Activated CD8-positive, alpha-beta memory T cell treated with anti-CD3 and anti-CD28 coated beads for 48 hours (primary cell): Measurements from ENCODE around the gene CDK13.

Experiments used
- DNase-seq, 3 experiments: peaks; one replicate each; pipeline ENCODE4 v3.0.0-alpha.2; 2020; ENCODE audit warnings: low read depth in 2 of 3, low spot score in 2 of 3

CDK13 gene

DNA sequence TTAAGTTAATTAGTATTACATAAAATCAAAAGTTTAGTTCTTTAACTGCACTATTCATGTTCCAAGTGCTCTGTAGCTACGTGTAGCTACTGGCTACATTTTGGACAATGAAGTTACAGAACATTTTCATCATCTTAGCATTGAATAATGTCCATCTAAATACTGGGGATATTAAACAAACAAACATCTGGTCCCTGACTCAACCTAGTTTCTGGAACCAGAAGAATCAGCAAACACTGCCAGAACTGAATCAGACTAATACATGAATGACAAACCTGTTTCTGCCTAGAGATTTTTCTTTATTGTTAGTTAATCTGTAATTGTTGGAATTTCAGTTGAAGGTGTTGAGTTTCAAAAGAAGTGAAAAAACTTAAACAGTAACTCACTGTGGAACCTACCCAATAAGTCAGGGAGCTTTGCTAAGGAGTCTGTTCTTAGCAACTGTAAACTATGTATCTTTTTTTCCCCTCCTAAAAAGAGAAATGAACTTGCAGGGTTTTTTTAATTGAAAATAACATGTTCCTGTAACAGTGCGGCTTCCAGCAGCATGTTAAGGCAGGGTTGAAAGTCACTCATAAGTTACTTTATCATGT lies 58.3 kb downstream of the CDK13 start:
- no peak for DNase-seq

DNA sequence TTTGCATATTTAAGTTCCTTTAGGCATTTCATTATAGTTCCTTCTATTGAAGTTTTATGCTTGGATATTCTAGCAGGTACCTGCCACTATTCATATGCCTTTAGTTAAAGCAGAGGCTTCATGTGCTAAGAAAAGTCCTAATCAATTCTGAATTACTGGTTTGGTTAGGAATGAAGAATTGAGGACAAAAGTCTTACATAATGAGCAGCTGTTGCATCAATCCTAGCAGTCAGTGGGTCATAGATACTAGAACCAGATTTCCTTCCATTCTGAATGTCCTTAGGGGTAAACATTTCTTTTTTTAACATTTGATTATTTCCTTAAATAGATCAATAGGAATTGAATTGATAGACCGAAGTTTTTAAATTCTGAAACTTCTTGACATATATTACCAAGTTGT lies 59.2 kb downstream of the CDK13 start:
- DNase-seq, result no peak

DNA sequence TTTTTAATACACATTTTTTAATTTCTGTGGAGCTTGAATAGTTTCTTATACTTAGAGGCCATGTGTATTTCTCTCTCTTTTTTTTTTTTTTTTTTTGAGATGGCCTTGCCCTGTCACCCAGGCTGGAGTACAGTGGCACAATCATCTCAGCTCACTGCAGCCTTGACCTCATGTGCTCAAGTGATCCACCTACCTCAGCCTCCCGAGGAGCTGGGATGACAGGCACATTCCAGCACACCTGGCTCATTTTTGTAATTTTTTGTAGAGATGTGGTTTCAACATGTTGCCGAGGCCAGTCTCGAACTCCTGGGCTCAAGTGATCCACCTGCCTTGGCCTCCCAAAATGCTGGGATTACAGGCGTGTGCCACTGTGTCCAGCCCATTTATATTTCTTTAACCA lies 64.3 kb downstream of the CDK13 start:
- DNase-seq, result no peak

DNA sequence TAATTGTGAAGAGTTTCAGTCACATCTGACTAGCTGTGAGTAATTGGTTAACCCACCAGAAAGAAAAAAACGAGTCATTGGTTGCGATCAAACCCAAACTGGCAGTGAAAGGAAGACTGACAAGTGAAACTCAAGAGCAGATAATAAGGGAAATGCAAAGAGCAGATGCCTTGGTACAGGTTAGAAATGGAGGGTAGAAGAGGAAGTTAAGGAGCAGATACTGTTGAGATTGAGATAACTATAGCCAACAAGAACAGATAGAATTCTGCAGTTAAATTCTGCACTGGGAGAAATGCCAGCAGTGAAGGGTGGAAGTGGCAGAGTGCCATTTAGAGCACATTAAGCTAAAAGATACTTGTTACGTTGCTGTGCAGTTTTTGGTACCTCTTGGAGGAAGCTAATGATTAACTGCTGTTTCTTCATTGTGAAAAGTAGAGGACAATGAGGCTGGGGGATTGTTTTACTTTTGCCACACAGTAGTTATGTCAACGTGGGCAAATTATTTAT lies 65.8 kb downstream of the CDK13 start:
- DNase-seq, result no peak

DNA sequence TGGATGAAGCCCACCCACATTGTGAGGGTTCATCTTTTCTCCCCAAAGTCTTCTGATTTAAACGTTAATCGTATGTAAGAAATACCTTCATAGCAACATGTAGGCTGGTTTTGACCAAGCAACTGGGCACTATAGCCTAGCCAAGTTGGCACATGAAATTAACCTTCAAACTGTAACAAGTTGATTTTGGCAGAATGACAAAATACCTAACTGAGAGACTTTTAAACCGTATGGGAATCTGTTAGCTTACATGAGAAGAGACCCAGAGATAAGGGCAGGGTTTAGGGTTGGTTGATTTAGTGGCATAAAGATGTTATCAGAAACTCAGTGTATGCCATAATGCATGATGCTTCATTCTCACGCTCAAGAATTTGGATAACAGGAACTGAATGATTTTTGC lies 69.5 kb downstream of the CDK13 start:
- no peak for DNase-seq

DNA sequence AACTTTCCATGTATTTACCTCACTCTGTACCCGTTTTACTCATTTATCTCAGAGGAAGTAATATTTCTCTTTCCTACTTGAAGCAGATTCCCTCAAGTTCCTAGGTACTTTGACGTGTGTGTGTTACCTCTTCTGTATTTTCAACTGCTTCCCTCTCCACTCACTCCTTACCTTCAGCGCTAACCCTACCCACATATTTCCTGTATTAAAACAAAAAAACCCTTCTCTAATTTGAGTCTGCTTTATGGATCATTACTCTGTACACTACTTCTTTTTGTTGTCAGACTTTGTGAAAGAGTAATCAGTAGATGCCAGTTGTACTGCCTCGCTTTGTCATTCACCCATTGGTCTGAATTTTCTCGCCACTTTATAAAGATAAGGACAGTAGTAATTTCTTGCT lies 74.0 kb downstream of the CDK13 start:
- DNase-seq, result no peak

DNA sequence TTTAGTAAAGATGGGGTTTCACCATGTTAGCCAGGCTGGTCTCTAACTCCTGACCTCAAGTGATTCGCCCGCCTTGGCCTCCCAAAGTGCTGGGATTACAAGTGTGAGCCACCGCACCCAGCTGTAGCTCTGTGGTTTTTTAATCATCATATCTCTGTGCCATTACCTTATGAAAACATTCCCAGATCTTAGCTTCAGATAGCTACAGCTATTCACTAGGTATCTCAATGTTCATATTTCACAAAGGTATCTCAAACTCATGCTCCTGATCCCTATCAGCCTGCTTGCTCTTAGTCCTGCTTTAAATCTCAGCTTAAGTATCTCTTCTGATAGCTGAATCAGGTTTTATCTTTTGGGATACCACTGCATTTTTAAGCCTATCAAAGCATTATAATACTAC lies 74.8 kb downstream of the CDK13 start:
- no peak for DNase-seq

DNA sequence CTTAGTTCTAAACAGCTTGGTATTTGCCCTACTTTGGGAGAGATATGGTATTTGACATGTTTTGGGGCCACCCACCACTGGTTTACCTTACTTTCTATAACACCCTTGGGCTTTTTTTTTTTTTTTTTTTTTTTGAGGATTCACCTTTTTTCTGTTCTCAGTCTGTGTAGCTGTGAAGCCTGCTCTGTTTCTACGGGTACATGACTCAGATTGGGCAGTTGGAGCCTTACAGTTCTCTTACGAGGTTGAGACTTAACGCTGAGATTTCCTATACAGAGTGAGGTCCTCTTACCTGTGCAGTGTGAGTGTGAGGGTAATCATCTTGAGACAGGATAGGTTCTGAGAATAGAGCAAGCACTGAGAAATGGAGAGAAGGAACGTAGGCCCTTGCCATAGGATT lies 77.5 kb downstream of the CDK13 start:
- DNase-seq, result no peak

DNA sequence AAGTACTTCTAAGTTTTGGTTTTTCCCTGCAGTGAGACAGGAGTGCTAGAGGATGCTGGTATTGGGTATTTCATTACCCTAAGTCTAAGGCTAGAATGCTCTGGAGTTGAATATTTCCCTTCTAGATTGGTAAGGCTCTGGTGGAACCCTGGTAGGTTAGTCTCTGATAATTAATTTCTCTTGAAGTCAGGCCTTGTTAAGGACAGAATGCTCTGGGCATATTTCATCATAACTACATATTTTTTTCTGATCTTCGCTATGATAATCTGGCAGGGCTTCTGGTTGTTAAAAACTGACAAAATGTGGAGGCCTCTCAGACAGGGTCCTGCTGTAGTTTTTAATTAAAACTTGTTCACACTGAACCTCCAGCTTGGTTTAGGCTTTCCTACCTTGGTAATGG lies 83.8 kb downstream of the CDK13 start:
- DNase-seq, result no peak

DNA sequence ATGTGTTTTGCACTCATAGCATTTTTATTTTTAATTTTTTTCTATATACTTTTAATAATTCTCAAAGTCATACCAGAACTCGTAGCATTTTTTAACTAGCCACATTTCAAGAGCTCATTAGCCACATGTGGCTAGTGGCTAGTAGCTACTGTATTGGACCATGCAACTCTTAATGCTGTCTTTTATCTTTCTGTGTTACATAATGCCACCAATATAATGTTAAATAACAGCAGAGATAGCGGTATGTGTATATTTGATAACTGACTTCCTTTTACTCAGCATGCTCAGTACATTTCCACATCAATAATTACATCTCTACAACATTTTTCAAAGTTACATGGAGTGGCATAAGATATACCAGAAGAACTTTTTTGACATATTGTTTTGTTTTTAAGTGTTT lies 91.4 kb downstream of the CDK13 start:
- DNase-seq, result no peak

DNA sequence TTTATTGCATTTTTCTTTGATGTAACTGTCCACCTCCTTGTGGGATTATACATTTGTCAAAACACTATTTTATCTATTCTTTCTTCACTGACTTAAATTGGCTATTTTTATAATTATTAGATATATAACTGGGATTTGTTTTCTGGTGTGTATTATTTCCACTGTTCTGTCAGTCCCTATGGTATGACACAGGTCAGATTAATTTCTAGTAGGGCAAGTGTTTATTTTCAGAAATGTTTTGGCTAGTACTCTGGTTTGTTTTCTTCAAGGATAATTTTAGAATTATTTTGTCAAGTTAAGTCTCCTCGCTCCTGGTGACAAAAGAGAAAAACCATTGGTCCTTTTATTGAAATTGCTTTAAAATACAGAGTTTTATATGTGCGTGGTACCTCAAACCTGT lies 93.1 kb downstream of the CDK13 start:
- no peak for DNase-seq

DNA sequence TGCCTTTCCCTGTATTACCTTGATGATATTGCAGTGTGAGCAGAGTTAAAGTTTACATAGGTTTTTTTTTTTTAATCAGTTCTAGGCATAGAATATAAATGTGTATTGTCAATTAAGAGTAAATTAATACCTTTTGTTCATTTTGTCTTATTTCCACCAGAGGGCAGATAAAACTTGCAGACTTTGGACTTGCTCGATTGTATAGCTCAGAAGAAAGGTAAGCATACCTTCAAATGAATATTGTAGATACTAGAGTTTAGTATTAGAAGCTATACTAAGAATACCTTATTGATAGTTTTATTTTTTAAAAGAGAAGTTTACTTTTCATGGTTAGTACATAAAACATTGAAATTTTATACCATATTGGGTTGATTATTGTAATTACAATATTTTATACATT lies 97.6 kb downstream of the CDK13 start:
- no peak for DNase-seq

DNA sequence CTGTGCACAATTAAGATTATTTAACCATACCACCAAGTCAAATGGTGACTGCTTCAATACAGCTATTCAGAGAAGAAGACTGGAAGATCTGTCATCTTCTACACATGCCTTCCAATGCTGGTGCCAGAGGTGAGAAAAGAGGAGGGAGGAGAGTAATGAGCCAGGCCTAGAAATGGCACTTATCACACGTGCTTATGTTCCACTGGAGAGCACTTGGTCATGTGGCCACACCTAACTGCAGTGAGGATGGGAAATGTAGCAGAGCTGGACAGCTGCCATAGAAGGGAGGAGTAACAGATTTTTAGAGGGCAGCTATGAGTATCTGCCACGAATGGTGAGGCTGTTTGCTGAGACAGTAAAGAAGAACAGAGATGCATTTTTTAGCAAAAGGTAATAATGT lies 107.2 kb downstream of the CDK13 start:
- DNase-seq, result no peak

DNA sequence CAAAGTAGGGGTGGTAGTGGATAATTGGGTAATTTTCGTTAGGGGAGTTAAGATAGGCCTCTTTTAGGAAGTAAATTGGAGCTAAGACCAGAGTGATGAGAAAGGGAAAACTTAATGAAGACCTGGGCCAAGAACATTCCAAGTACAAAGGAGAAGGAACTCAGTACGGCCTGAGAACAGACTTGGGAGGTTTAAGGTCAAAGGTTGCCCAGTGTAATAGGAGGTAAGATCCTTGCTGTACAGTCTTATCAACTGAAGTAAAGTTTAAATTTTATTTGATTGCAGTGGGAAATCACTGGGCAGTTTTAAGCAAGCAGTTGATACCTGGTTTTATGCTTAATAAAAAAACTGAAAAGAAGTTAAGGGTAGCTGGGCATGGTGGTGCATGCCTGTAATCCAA lies 108.0 kb downstream of the CDK13 start:
- DNase-seq, result no peak

DNA sequence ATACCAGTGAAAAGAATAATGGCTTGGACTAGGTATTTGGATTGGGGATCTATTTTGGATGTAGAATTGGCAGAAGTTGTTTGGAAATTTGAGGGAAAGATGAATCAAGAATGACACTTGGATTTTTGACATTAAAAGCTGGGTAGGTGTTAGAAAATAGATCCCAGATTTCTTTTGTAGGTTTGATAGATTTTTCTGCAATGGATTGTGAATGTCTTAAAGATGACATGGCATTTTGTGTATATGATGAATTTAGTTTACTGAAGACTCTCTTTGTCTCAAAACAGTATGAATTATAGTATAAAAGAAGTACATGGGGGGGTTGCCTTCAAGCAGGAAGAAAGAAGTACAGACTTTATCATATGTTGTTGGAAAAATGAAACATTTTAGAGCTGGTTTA lies 108.6 kb downstream of the CDK13 start:
- DNase-seq, result no peak

DNA sequence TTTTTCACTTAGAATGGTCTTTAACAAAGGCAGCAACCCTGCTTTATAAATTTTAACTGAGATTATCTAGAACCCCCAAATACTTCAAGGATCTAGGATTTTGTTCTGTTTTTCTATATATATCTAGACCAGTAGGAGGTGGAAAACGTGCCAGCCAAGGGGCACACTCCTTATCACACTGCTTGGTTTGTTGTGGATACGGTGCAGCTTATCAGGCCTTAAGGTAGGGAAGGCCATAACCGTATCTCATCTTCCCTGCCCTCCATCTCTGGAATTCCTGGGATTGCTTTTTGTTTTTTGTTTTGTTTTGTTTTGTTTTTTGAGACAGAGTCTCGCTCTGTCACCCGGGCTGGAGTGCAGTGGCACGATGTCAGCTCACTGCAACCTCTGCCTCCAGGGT lies 109.0 kb downstream of the CDK13 start:
- DNase-seq, result no peak

DNA sequence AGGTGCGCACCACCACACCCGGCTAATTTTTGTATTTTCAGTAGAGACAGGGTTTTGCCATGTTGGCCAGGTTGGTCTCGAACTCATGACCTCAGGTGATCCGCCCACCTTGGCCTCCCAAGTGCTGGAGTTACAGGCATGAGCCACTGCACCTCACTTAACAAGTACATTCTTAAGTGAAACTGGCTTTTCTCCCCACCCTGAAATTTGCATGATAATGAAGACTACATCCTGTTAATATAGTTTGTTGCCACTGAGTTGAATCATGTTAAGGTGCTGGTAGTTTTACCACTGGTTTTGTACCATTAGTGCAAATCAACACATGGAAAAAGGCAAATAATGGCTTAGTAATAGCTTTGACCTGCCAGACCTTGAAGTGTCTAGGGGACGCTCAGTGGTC lies 122.2 kb downstream of the CDK13 start:
- no peak for DNase-seq

DNA sequence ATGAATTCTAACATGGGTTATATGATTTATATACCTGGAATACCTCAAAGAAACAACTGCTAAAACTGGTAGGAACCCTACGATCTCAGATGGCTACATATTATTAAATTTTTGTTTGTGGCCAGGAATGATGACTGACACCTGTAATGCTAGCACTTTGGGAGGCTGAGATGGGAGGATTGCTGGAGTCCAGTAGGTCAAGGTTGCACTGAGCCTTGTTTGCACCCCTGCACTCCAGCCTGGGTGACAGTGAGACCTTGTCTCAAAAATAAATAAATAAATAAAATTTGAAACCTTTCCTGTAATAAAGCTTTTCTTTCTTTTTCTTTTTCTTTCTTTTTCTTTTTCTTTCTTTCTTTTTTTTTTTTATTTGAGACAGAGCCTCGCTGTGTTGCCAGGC lies 123.2 kb downstream of the CDK13 start:
- no peak for DNase-seq

DNA sequence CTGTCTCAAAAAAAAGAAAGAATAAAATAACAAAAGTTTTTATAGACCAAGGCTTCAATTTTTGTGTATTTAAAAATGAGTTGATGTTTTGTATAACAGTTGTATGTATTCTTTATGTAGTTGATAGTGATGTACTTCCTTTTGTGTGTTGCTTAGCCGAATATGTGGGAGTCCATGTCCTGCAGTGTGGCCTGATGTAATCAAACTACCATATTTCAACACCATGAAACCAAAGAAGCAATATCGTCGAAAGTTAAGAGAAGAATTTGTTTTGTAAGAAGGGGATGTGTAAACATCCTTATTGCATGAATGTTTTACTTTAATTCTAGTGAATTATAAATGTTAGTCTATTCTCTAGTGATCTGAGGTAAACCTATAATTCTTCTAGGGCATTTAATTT lies 127.8 kb downstream of the CDK13 start:
- DNase-seq, result no peak

DNA sequence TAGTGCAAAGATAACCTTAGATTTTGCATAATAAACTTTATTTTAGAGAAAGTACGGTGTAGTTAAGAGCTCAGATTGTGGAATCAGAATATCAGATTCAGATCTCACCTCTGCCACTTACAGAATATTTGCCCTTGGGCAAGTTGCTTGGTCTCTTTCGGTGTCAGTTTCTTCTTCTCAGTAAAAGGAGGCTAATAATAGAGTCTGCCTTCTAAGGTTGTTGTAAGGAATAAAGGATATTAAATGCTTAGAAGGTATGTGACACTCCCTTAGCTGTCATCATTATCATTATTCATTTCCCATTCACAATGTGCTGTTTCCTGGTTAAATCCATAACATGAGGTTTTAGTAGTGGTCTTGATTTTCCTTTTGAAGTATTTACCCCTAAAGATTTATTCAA lies 142.1 kb downstream of the CDK13 start:
- no peak for DNase-seq

DNA sequence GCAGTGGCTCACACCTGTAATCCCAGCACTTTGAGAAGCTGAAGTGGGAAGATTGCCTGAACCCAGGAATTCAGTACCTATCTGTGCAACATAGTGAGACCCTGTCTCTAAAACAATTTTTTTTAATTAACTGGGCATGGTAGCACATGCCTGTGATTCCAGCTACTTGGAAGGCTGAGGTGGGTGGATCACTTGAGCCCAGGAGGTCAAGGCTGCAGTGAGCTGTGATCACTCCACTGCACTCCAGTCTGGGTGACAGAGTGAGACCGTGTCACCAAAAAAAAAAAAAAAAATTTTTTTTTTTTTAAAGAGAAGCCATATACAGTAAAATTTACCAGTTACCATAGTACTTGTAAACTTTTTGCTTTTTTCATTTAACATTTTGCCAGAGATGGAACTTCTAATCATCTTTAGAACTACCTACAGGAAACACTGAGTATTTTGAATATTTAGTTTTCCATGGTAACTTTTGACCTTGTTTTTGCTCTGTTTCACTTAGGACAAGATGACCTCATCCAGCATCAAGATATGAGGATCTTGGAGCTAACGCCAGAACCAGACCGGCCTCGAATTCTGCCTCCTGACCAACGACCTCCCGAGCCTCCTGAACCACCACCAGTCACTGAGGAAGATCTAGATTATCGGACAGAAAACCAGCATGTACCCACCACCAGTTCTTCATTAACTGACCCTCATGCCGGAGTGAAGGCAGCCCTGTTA lies 143.7 kb downstream of the CDK13 start:
- DNase-seq, result no peak

DNA sequence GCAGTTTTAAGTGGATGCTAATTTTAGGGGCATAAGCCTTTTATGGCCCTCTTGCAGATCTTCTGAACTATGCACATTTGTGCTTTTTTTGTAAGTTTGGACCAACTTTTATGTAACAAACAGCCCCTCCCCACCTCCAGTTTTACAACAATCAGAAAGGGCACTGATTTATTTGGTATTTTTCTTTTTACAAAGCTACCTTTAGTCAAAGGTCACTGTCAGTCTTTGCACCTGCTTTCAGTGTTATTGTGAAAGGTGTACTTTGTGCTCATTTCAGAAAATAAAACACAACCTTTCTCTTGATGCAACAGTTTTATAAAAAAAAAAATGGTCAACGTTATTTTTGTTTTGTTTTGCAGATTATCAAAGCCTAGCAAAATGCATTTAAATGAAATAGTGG lies 145.2 kb downstream of the CDK13 start:
- no peak for DNase-seq

DNA sequence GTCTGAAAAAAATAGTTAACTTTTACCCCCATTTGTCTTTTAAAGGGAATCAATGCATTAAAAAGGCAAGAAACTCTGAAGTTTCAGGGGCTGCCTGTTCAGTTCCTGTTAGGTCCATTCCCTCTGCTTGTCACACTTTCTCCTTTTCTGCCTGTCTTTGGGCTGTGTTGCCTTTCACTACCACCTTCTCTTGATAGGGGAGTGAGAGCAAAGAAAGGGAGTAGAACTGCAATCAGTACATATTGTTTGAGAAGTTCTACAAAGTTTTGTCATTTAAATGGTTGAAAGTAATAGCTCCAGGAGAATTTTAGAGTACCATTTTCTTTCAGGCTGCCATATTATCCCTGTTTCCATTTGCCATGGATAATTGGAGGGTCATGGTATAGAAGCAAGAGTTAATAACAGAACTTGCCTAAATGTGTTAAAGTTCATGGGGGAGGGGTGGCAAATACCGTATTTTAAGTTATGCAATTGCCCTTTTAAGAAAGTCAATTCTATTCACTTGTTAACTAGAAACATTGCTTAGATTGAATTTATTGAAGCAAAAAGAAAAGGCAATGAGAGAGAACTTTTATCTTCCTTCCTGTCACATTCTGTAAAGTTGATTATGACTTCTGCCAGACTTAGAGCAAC lies 145.8 kb downstream of the CDK13 start:
- DNase-seq, result no peak
